Limb (tissue), 2 donors: ENCODE results near the gene KIAA1217.

Source experiments
- DNase-seq, 2 donors: peaks; one replicate each; pipeline ENCODE4 v3.0.0-alpha.2; 2016; ENCODE audit errors: extremely low spot score in 2 of 2

The KIAA1217 gene

DNA sequence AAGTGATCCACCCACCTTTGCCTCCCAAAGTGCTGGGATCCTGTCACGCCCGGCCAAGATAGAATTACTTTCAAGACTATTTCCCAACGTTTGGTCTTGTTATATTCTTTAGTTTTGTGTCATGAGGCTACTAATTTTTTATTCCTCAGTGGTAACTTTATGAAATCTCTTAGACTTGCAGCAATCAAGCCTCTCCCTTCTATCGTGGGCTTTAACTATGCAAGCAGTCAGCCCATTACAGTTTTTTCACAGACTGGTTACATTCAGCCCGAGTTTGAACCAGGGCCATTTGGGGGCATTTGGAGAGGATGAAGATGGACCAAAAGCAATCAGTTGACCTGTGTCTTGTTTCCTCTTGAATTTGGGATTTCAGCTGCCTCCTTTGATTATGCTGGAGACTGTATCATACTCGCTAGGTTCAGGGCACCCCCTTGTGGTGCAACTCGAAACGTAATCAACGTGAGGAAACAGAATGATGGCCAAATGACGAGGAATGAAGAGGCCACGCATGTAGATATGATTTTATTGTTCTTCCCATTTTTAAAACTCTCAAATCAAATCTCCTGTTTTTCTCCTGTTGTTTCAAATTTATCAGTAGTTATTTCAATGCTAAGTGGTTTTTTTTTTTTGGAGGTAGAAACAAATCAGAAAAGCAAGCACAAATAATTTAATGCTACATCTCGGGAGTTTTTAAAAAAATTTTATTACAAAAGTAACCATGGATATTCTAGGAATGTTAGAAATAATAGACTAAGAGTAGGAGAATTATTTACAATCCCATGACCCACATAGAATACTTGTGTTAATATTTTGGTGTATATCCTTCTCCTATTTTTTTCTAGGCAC lies 151.6 kb downstream of the KIAA1217 start:
- peak; percentile 79 to 81 for DNase-seq

- DNase-seq: no peak
Measured at GRCh38 chr10:24363070-24363469, 154.1 kb downstream of the KIAA1217 start.

GRCh38 chr10:24367688-24368087 lies 158.8 kb downstream of the KIAA1217 start:
- DNase-seq: no peak

GRCh38 chr10:24370877-24371276 lies 161.9 kb downstream of the KIAA1217 start:
- no peak for DNase-seq

DNA sequence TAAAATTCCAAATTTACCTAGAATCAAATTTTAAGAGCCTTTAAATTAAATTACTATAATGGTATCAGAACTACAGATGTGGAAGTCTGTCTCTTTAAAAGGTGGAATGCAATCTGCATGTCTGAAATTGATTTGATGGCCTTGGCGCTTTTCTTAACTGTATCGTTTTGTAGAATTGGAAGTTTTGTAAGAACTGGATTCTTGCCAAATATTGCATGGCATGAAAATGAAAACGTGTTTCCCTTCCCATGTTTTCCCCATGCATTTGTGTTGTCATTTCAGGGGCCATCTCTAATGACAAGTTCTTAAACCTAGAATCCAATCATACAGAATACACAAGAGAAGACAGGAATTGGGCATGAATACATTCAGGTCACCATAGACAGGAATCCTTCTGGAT lies 162.5 kb downstream of the KIAA1217 start:
- DNase-seq: no peak

GRCh38 chr10:24374134-24374915 lies 165.4 kb downstream of the KIAA1217 start:
- DNase-seq: no peak

DNA sequence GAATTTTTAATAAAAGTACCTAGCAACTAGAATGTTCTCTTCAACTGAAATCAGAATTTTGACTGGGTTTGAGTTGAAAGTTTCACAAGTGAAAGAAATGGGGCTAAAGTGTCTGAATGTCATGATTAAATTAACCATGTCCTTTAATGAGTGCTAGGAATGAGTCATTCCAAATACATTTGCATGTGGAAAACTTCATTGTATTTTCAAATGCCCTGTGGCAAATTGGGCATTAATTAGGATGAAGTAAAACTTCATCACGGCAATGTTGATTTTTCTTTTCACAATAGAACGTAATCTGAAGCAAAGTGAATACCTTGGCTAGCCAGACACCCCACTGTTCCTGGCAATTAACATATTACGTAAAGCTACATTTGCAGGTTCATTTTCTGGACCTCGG lies 166.6 kb downstream of the KIAA1217 start:
- no peak for DNase-seq

- no peak for DNase-seq
Measured at GRCh38 chr10:24376731-24377130, 167.8 kb downstream of the KIAA1217 start.

DNA sequence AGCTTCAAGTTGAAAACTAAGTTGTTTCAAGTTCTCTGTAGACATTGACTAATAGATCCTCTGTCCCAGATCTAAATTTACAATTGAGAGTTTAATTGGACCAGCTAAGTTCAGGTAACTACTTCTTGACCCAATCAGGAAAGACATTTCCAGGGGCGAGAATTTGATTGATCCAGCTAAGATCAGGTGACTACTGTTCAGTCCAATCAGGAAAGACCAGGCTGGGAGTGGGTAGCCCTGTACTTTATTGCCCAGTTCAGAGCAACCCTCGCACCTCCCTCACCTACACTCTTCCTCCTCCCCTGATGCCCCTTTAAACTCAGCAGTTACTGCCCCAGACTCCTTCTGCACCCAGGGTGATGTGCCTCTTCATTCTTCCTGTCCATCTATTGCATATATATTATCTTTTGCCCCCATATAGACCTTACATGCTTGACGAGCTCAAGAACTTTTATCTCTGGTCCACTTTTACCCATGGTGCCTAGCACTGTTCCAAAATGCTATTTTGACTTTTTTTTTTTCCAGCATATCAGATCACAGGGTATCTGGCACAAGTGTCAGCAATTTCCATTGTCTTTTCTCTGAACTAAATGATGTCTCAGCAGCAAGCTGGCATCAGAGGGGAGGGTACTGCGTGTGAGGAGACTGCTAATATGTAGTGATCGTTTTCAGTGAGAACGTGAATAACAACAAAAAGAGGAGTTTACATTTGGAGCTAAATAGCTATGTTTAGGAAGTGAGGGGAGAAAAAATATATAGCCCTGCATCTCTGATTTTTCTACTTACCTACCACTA lies 169.4 kb downstream of the KIAA1217 start:
- no peak for DNase-seq

GRCh38 chr10:24381235-24382010 lies 172.5 kb downstream of the KIAA1217 start:
- no peak for DNase-seq

GRCh38 chr10:24382045-24382444 lies 173.1 kb downstream of the KIAA1217 start:
- DNase-seq: no peak

DNA sequence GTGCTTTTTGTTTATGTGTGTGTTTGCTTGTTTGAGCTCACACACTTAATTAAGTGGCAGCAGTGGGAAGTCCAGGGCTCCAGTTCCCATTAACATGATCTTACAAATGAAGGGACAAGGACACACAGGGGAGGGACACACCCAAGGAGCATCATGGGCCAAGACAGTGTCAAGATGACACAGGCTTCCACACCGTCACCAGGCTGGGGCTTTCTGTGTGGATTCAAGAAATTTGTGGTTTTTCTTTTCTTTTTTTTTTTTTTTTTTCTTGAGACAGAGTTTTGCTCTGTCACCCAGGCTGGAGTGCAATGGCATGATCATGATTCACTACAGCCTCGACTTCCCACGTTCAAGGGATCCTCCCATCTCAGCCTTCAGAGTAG lies 173.6 kb downstream of the KIAA1217 start:
- no peak for DNase-seq

GRCh38 chr10:24382979-24383663 lies 174.2 kb downstream of the KIAA1217 start:
- DNase-seq: no peak

DNA sequence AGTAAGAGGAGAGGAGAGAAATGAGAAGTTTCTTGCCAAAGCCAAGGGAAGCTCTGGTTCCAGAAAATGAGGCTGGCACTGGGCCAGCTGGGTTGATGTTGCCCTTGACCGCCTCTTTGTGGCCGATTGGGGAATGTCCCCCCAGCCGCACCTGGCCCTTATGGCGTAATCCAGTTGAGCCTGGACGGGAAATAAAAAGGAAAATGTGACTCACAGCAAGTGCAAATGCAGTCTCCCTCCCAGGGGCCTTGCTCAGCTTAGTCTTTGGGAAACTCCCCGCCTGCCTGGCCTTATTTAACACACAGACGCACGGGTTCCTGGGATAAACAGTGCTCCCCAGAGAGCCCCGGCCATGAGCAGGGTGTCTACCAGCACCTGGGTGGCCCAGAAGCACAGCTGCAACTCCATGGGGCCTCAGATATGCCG lies 174.8 kb downstream of the KIAA1217 start:
- DNase-seq: peak; percentile 91 to 92

GRCh38 chr10:24384954-24385353 lies 176.0 kb downstream of the KIAA1217 start:
- no peak for DNase-seq

GRCh38 chr10:24385776-24386175 lies 176.8 kb downstream of the KIAA1217 start:
- DNase-seq: no peak

GRCh38 chr10:24390146-24390700 lies 181.3 kb downstream of the KIAA1217 start:
- no peak for DNase-seq

- no peak for DNase-seq
Measured at GRCh38 chr10:24390746-24391145, 181.8 kb downstream of the KIAA1217 start.

DNA sequence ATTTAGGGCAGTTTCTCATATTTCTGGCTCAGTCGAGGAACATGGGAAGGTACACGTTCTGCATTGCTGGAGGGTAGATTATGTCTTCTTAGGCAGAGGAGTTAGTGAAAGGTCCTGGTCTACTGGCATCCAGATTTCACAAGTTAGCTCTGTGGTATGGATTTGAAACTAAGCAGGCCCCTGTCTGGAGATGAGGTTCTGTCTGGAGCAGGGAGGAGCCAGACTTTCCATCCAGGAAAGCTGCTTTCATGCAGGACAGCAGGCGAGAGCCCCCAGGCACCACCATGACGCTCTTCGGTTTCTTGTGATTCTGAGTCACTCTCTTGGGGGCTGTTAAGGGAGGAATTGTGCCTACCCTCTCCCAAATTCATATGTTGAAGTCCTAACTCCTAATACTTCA lies 184.3 kb downstream of the KIAA1217 start:
- DNase-seq: no peak
